Activated naive CD4-positive, alpha-beta T cell (primary cell): ENCODE measurements around the gene GUK1.
A peak's percentile ranks its signal among the peaks of the same experiment; 100 is the strongest.

ENCODE experiments used
- DNase-seq, 4 experiments: peaks; one replicate each; lab custom pipeline; 2025; lab: John Stamatoyannopoulos, UW

Gene GUK1, protein sequence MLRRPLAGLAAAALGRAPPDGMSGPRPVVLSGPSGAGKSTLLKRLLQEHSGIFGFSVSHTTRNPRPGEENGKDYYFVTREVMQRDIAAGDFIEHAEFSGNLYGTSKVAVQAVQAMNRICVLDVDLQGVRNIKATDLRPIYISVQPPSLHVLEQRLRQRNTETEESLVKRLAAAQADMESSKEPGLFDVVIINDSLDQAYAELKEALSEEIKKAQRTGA

DNA sequence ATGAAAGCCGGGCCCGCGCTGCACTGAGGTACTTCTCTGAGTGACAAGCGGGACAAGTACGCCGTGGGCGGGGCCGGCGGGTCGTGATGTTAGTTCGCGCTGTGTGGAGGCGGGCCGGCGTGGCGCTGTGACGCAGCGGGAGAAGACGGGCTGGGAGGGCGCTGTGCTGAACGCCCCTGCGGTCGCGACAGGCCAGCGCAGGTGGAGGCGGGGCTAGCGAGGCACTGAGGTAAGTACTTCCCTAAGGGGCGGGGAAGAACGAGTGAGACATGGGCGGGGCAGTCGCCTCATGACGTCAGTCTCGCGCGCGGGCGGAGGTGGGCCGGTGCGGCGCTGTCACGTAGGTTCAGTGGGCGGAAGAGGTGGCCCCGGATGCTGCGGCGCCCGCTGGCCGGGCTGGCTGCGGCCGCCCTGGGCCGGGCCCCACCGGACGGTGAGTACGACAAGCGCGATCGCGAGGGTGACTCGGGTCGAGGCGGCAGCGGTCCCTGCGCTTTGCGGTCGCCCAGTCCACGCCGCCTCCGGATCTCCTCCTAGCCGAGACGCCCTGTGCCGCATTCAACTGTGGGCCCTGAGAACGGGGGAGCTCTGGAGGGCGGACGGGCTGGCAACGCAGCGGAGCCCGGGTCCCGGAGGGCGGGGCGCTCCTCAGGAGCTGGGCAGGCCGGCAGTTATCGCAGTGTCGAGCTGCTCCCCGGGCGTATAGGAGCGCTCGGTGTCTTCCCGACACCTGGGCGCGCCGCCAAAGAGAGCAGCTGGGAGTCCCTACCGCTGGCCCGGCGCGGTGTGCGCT, at the start of gene GUK1:
Gene GUK1 (plus strand): TSS at position 349 of the 793 bp plus-strand sequence. CDS start 24 bp downstream, at position 373.
- DNase-seq = peak; percentile 99 to 100 (median 100)

DNA sequence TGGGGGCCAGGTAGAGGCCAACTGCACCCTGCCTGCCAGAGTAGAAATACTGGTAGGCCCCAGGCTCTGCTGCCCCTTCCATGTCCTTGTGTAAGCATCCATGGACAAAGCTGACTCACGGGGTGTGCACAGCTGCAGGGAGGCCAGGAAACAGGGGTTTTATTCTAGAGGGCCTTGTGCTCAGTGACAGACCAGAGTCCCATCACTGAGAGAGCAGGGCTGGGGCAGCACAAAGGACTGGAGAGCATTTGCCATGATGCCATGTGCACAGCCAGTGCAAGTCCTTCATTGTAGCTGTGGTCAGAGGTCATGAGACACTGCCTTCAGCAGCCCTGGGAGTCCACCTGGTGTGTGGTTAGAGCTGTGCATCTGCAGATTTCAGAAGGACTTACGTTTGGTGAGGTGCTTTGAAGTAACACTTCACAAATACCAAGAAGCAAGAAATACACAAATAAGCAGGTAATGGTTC, 49.4 kb upstream of the GUK1 start:
- no peak for DNase-seq

DNA sequence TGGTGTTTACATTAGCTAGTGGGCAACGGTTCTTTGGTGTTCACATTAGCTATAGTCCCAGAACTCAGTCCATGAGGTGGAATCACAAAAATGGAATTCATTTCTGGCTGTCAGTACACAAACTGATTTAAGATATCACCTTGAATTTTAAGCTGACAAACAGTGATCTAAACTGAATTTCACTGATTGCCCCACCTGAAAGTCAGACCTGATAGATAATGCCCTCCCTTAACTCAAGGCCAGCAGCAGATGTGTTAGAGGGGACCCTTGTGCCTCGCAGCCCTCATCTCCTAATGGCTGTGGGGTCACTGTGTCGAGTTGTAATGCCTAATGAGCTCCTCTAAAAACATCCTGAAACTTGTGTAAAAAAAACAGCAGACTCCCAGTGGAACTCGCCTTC, 49.0 kb upstream of the GUK1 start:
- DNase-seq = no peak

DNA sequence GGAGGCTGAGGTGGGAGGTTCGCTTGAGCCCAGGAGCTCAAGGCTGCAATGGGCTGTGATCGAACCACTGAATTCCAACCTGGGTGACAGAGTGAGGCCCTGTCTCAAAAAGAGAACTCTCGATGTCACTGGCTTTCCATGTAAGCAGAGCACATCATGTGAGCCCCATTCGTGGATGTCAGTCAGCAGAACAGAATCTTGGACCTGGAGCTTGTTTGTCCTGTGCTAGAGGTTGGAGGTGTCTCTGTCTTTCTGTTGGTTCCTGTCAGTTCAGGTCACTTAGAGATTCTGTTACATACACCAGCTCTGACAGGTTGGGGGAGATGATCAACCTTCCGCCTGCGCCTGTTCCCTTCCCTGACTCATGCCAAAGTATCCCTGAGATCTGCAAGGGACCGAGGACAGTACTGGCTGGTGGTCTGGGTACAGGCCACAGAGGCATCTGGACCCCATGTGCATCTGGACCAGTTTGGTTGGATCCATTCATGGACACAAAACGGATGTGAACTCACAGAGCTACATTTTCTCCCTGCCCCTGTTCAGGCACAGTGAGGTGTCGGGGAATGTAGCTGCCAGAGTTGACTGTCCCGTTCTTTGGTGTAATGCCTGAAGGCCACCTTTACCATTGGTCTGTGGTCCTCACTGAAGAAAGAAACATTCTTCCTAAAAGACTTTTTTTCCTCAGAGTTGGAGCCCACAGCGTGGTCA, 47.6 kb upstream of the GUK1 start:
- no peak for DNase-seq

DNA sequence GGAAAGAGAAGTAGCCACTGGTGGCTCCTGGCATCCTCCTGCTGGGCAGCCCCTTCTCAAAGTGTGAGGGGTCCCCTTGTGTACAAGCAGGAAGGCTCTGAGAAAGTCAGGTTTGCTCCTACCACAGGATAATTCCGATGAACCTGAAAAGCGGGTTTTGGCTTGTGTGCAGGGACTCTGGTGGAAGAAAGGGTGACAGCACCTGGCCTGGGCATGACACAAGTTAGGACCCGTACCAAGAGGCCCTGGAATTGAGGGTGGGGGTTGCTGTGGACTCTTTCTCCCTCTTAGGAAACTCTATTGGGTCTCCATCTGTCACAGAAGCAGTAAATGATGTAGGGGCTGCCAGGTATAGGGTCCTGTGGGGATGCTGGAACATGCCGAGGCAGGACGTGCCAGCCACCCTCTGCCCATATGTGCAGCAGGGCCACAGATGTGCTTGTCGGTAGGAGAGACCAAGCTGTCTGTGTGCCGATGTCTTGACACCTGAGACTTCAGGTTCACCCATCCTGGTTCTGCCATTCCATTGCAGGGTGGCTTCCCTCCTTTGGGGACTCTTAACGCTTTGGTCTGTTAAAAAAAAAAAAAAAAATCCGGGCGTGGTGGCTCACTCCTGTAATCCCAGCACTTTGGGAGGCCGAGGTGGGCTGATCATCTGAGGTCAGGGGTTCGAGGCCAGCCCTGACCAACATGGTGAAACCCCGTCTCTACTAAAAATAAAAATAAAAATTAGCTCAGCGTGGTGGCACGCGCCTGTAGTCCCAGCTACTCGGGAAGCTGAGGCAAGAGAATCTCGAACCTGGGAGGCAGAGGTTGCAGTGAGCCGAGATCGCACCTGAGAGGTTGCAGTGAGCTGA, 46.8 kb upstream of the GUK1 start:
- no peak for DNase-seq

DNA sequence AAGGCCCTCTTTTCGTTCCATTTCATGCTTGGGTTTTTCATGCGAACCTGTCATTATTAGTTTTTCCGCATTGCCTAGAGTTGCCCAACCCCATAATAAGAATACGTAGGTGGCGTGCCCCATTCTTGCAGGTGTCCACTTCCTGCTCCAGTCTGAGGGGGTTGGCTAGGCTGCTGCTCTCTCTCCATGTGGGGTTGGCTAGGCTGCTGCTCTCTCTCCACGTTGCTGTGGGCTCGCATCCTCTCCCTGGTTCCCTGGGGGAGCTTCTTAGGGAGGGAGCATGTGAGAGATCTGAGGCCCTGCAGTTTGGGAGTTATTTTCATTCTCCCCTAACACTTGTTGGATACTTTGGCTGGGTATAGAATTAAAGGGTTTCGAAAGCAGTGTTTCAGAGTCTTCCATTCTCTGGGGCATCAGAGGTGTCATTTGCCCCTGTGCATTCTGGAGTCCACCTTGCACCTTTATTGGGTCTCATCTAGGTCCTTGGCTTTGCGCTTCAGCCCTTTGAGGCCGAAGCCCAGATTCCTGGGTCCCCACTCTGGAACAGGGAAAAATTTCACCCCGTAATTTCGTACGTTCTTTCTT, 45.6 kb upstream of the GUK1 start:
- no peak for DNase-seq

DNA sequence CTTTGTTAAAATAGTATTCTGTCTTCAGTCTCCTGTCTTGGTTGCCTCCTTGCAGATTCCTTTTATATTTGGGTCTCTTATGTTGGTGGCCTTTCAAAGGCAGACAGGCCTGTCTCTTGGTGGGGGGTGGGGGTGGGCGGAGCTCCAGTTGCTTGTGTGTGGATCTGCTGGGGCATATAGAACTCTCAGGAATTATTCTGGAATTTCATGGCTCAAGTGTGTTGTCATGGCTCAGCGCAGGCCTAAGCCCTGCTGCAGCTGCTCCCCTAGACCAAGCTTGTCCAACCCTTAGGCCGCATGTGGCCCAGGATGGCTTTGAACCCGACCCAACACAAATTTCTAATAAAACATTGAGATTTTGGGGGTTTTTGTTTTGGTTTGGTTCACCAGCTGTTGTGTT, 44.9 kb upstream of the GUK1 start:
- DNase-seq = no peak

DNA sequence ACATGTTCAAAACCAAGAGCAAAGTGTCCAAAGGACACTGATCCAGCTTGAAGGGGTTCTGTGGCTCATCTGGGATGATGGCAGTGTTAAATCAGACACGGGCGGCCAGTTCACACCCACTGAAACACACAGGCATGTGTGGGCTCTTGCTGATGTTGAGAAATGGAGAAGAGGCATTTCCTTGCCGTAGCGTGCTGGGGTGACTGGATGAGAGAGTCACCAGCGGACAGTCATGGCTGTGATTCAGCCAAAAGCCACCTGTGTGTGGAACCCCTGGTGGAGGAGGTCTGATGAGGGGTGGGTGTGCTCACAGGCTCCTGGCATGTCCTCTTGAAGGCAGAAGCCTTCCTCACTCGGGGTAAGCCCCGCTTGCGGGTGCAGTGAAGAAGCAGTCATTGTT, 44.1 kb upstream of the GUK1 start:
- DNase-seq = no peak

DNA sequence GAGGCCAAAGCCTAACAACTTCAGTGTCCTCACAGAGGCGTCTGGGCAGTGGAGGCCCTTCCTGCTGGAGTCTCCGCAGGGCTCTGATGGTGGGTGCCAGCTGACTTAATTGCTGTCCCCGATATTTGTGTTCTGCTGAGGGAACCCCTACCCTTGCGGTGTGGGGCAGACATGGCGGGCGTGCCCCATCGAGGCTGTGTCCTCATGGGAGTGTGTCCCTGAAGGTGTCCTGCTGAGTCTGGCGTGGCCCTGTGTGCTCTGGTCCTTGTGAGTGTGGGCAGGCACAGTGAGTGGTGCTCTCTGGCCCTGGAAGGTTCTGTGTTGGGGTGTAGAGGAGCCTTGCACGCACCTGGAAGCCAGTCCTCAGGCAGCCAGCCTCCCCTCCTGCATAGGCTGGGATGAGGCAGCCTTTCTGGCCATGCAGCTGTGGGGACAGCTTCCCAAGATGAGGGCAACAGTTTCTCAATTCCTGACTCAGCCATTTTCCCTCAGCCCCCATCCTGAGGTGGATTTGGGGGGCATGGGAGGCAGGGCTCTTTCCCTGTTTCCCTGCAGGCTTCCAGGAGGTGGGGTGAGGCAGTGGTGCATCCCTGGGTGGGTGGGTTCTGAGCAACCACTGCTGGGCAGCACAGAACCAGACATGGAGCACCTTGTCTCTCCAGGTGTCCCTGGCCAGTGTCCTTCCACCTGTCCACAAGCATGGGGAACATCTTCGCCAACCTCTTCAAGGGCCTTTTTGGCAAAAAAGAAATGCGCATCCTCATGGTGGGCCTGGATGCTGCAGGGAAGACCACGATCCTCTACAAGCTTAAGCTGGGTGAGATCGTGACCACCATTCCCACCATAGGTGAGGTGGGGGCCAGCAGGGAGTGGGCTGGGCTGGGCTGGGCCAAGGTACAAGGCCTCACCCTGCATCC, 43.4 kb upstream of the GUK1 start:
- DNase-seq = no peak

DNA sequence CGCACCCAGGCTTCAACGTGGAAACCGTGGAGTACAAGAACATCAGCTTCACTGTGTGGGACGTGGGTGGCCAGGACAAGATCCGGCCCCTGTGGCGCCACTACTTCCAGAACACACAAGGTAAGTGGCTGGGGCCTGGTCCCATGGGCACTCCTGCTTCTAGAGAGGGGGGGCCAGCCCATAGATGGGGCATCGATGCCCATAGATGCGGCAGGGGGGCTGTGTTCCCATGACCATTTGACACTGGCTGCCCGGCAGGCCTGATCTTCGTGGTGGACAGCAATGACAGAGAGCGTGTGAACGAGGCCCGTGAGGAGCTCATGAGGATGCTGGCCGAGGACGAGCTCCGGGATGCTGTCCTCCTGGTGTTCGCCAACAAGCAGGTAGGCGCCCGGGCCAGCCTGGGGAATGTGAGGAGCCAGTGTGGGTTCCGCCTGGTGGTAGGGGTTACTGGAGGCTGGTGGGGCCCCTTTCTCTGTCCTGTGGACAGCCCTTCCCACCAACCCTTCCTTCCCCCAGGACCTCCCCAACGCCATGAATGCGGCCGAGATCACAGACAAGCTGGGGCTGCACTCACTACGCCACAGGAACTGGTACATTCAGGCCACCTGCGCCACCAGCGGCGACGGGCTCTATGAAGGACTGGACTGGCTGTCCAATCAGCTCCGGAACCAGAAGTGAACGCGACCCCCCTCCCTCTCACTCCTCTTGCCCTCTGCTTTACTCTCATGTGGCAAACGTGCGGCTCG, 42.6 kb upstream of the GUK1 start:
- DNase-seq = no peak

DNA sequence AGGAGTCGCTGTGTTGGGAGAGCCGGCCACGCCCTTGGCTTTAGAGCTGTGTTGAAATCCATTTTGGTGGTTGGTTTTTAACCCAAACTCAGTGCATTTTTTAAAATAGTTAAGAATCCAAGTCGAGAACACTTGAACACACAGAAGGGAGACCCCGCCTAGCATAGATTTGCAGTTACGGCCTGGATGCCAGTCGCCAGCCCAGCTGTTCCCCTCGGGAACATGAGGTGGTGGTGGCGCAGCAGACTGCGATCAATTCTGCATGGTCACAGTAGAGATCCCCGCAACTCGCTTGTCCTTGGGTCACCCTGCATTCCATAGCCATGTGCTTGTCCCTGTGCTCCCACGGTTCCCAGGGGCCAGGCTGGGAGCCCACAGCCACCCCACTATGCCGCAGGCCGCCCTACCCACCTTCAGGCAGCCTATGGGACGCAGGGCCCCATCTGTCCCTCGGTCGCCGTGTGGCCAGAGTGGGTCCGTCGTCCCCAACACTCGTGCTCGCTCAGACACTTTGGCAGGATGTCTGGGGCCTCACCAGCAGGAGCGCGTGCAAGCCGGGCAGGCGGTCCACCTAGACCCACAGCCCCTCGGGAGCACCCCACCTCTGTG, 41.7 kb upstream of the GUK1 start:
- no peak for DNase-seq

DNA sequence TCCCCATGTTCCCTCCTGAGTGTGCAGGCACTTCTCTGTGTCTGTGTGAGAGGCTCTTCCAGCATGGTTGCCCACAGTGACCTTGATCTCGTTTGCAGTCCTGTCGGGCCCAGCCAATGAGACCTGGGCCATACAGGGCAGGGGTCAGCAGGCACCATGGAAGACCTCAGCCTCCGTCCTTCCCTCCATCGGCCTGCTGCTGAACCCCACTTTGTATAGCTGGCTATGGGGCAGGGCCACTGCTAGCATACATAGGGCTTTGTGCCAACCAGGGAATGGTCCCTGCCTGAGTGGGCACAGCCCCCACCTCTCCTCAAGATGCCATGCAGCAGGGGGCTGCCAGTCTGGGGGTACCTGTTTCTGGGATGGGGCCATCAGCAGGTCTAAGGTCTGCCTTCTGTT, 40.7 kb upstream of the GUK1 start:
- DNase-seq = no peak

DNA sequence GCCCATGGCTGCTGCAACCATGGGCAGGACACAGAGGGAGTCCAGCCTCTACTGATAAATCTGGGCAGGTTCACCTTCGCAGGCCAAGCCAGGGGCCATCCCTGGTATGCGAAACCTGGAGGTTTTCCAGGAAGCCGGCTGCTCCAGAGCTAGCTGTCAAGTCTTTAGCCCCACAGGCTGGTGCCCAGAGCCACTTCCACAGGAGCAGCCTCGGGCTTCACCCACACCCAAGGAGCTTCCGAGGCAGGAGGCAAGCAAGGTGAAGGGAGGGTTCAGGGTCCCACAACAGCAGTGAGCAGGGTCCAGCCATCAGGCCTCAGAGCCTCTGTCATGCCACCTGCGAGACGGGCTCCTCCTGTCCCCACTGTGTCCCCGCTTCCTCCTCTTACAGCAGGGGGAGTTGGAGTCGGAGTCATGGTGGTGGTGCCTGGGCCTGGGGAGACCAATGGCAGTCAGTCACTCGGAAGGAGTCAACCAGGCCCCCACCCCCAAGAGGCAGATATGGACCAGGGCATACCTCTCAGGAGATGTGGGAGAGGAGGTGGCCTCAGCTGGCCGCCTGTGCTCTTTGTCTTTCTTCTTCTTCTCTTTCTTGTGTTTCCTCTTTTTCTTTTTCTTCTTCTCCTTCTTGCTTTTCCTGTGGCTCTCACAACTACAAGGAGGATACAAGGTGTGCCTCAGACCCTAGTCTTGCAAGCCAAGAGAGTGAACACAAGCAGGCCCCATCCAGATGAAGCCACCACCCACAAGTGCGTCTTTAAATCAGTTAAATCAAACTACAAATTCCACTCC, 39.1 kb upstream of the GUK1 start:
- DNase-seq = no peak

DNA sequence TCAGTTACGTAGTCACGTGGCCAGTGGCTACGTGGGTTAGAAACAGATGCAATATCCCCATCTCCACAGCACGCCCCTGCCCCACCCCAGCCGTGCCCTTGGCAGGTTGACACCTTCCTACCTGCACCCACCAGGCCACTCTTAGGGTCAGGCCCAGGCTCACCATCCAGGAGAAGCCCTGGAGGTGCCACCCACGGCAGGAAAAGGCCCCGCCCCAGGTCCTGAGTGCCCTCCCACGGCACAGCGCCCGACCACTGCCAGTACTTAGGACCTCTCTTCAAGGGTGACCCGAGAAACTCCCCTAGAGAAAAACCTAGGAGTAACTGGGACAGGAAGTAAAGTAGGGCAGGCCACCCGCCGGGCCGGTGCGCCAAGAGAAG, 38.5 kb upstream of the GUK1 start:
- no peak for DNase-seq

DNA sequence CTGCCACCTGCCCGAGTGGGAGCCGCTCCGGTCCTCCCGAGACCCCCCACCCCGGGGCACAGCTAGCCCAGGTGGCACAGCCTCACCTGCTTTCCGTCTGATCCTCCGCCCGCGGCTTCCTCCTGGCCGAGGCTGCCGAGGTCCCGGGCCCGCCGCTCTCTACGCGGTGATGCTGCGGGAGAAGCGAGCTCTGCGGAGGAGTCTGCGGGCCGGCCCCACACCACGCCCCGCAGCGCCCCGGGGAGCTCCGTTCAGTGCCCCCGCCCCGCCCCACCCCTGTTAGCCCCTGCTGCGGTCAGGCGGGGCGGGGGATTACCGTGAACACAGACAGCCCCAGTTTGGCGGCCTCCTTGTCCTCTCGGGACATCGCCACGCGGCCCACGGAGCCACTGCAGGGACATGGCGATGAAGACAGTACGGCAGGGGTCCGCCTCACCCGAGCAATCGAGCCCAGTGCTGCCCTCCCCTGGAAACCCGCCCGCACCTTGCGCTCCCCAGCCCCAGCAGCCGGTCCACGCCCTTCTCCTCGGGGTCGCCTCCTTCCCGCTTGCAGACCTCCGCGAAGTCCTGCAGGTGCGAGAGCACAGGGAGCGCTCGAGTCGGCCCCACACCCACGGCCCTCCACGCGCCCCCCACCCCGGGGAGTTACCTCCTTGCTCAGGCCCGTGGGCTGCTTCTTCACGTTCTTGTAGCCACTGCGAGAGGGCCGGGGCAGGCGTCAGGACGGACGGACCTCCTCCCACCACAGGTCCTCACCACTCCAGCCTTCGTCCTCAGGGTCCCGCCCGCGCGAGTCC, 37.9 kb upstream of the GUK1 start:
- peak in 3 of 4 experiments; percentile 26 to 54 (median 45) for DNase-seq

DNA sequence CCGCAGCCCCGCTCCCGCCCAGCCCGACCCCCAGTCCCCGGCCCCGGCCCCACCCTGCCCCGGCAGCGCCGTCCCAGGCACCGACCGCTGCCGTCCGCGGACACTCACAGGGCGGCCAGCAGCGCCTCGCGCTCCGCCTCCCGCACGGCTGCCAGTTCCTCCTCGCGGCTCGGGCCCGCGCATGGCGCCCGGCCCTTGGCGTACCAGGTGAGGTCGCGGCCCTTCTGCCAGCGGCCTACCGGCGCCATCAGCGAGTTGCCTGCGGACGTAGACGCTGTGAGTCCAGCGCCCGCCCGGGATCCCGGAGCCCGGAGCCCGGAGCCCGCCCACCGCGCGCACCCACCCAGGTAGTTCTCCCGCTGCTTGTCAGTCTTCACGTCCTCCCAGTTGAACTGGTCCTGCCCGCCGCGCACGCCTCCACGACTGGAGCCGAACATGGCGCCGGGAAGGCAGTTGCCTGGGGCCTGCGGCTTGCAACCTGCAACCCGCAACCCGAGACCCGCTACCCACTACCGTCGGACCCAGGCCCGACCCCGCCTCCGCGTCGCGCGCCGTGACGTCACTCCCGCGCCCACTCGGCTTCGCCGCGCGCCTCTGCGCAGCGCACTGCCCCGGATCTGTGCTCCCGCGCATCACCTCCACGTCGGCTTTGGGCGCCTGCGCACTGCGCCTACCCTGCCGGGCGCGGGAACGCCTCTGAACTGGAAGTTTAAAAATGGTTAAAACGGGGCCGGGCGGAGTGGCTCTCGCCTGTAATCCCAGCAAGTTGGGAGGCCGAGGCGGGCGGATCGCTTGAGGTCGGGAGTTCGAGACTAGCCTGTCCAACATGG, 37.1 kb upstream of the GUK1 start, which contains the start of gene C1orf35:
Gene C1orf35 (minus strand): TSS at position 535 of the 830 bp plus-strand sequence. CDS start 98 bp downstream, at position 437.
- DNase-seq = peak; percentile 71 to 92 (median 88)
